B cell (primary cell): Measurements from ENCODE around the gene COL5A2.

ENCODE experiments used
- CTCF ChIP-seq: fragments of 200-600 bp; IDR thresholded peaks from one replicate; pipeline ENCODE4 v1.8.0; 2022; ENCODE audit warnings: antibody characterized with exemption, mild to moderate bottlenecking
- EZH2 ChIP-seq: IDR thresholded peaks from 2 replicates; pipeline ENCODE4 v1.6.1; 2012; ENCODE audit warnings: borderline replicate concordance, low read depth, mild to moderate bottlenecking, moderate library complexity, low read length; ENCODE audit not compliant: insufficient read depth, poor library complexity, severe bottlenecking

GRCh38 chr2:189153619-189154018 is 25.9 kb downstream of the COL5A2 start:
- no peak for TF ChIP-seq CTCF
- no peak for TF ChIP-seq EZH2
